CD14-positive monocyte (primary cell): Measurements from ENCODE around the gene EFHC1. TPM values are rescaled to one million over a fixed set of nuclear protein-coding genes. Genes with fewer than 3 reads are reported as not detected.
A peak's percentile ranks its signal among the peaks of the same experiment; 100 is the strongest.

ENCODE experiments used
- DNase-seq, 3 donors: peaks; one replicate each; pipeline ENCODE4 v3.0.0-alpha.2; 2011 to 2022
- H2AFZ ChIP-seq: 2 replicates; pipeline ENCODE4 v1.6.0; 2012; ENCODE audit warnings: mild to moderate bottlenecking, low read depth, low read length, inconsistent platforms; ENCODE audit not compliant: insufficient read depth, poor library complexity, severe bottlenecking
- H3K27ac ChIP-seq, 2 donors: 1 replicate in 1 of 2; 2 replicates in 1 of 2; pipeline ENCODE4 v1.5.1; 2012 to 2013; ENCODE audit warnings: low read length in 2 of 2, control low read depth in 1 of 2, inconsistent platforms in 1 of 2, low read depth in 1 of 2, mild to moderate bottlenecking in 1 of 2
- H3K27me3 ChIP-seq, 2 donors: one replicate each; pipeline versions ENCODE4 v1.6.0 to v1.6.1; 2011 to 2013; ENCODE audit warnings: low read length in 2 of 2; ENCODE audit not compliant: control insufficient read depth in 2 of 2, insufficient read depth in 2 of 2
- H3K36me3 ChIP-seq, 2 donors: replicated peaks in 1 of 2; 1 replicate in 1 of 2; 2 replicates in 1 of 2; pipeline versions ENCODE4 v1.5.1 to v1.6.1; 2012 to 2013; ENCODE audit warnings: low read length in 2 of 2, control low read depth in 1 of 2, inconsistent platforms in 1 of 2, mild to moderate bottlenecking in 1 of 2; ENCODE audit not compliant: insufficient read depth in 2 of 2, control insufficient read depth in 1 of 2
- H3K4me1 ChIP-seq, 2 donors: 1 replicate in 1 of 2; 2 replicates in 1 of 2; pipeline versions ENCODE4 v1.5.1 to v1.6.1; 2012 to 2013; ENCODE audit warnings: low read length in 2 of 2, control low read depth in 1 of 2, inconsistent platforms in 1 of 2, mild to moderate bottlenecking in 1 of 2, moderate library complexity in 1 of 2; ENCODE audit not compliant: insufficient read depth in 2 of 2, control insufficient read depth in 1 of 2
- H3K4me2 ChIP-seq: replicated peaks from 2 replicates; pipeline ENCODE3; 2012; ENCODE audit warnings: low read length, moderate library complexity, mild to moderate bottlenecking; ENCODE audit not compliant: poor library complexity, severe bottlenecking; ENCODE audit errors: extremely low read depth
- H3K4me3 ChIP-seq, 3 experiments: fragments of 200-600 bp in 1 of 3; sonication (generic) in 1 of 3; replicated peaks in 1 of 3; 1 replicate in 2 of 3; 2 replicates in 1 of 3; pipeline ENCODE4 v1.5.1; 2011 to 2013; ENCODE audit warnings: low read length in 3 of 3, mild to moderate bottlenecking in 3 of 3, control low read depth in 2 of 3, low read depth in 2 of 3, inconsistent platforms in 1 of 3, moderate library complexity in 1 of 3
- H3K79me2 ChIP-seq: 2 replicates; pipeline ENCODE4 v1.6.0; 2012; ENCODE audit warnings: mild to moderate bottlenecking, control low read depth, inconsistent platforms, low read length, moderate library complexity; ENCODE audit not compliant: insufficient read depth
- H3K9ac ChIP-seq: 2 replicates; pipeline ENCODE4 v1.6.0; 2017; ENCODE audit warnings: low read length, mild to moderate bottlenecking; ENCODE audit not compliant: insufficient read depth, poor library complexity, severe bottlenecking
- H3K9me3 ChIP-seq, 2 donors: replicated peaks in 1 of 2; 1 replicate in 1 of 2; 2 replicates in 1 of 2; pipeline versions ENCODE4 v1.5.1 to v1.6.1; 2012 to 2013; ENCODE audit warnings: low read length in 2 of 2, control low read depth in 1 of 2; ENCODE audit not compliant: control insufficient read depth in 1 of 2, insufficient read depth in 1 of 2
- H4K20me1 ChIP-seq: 2 replicates; pipeline ENCODE4 v1.6.0; 2012; ENCODE audit warnings: mild to moderate bottlenecking, low read length, control low read depth, moderate library complexity; ENCODE audit not compliant: insufficient read depth
- H3K27ac Mint-ChIP-seq, 7 donors: one replicate each; pipeline ENCODE4 v1.8.0; 2020; ENCODE audit warnings: mild to moderate bottlenecking in 7 of 7, mixed read lengths in 7 of 7, moderate library complexity in 6 of 7, inconsistent platforms in 2 of 7
- H3K27me3 Mint-ChIP-seq, 3 donors: one replicate each; pipeline ENCODE4 v1.8.0; 2021 to 2022; ENCODE audit warnings: low read depth in 3 of 3, mild to moderate bottlenecking in 3 of 3, mixed read lengths in 3 of 3, moderate library complexity in 3 of 3, inconsistent platforms in 1 of 3
- H3K36me3 Mint-ChIP-seq, 2 donors: one replicate each; pipeline ENCODE4 v1.8.0; 2020; ENCODE audit warnings: mixed read lengths in 2 of 2, inconsistent platforms in 1 of 2, mild to moderate bottlenecking in 1 of 2
- H3K4me1 Mint-ChIP-seq: one replicate; pipeline ENCODE4 v1.8.0; 2020; ENCODE audit warnings: mild to moderate bottlenecking, mixed read lengths
- H3K4me3 Mint-ChIP-seq, 2 donors: one replicate each; pipeline ENCODE4 v1.8.0; 2020; ENCODE audit warnings: mild to moderate bottlenecking in 2 of 2, mixed read lengths in 2 of 2, moderate library complexity in 1 of 2
- H3K9me3 Mint-ChIP-seq, 7 donors: one replicate each; pipeline ENCODE4 v1.8.0; 2020 to 2022; ENCODE audit warnings: mixed read lengths in 7 of 7, mild to moderate bottlenecking in 6 of 7, moderate library complexity in 6 of 7, inconsistent platforms in 2 of 7
- WGBS: methylation state at CpG from one replicate; pipeline ENCODE4 v1.1.5; 2013; ENCODE audit warnings: missing lambda C conversion rate; ENCODE audit not compliant: insufficient coverage; 5-methylcytosine and 5-hydroxymethylcytosine counted together
- intact Hi-C, 2 donors: fragments of 100-400 bp; cut with micrococcal nuclease; formaldehyde crosslinking; loops; one replicate each; pipeline versions ENCODE4 v1.15.0 to v1.15.1; 2023
- polyA plus RNA-seq, 3 donors: library from polyadenylated mRNA; depleted of rRNA in 1 of 3; unstranded in 2 of 3; stranded (reverse) in 1 of 3; fragments of 300-500 nt in 2 of 3; fragments of >200 nt in 1 of 3; fragmentation: Illumina TruSeq in 2 of 3; gene quantifications; 1 replicate in 2 of 3; 2 replicates in 1 of 3; pipeline ENCODE4 v1.2.3, GENCODE V29; 2012 to 2021
- TF ChIP-seq, protein P1 (sequence below): fragments of 200-600 bp; IDR thresholded peaks from one replicate; pipeline ENCODE4 v1.8.0; 2022; ENCODE audit warnings: antibody characterized with exemption, mild to moderate bottlenecking

EFHC1 gene
- polyA plus RNA-seq, 3 donors = 0.30 to 13.5 (median 2.3) TPM

GRCh38 chr6:52529311-52529710 lies 109.2 kb downstream of the EFHC1 start:
- H3K36me3 ChIP-seq = peaks cover 6 to 49% of the 10 kb centered on the region in 2 donors
- H3K4me1 ChIP-seq = no peaks in the 10 kb centered on the region
- Mint-ChIP-seq H3K4me3 (no peak overlapping the region), H3K27me3 (peaks cover 0 to 3% (median 0%) of the 10 kb centered on the region in 3 donors), H3K9me3 (no peaks in the 10 kb centered on the region), H3K36me3 (peaks cover 17 to 48% of the 10 kb centered on the region in 2 donors), H3K27ac (peak overlapping the region in 1 of 7 donors; percentile 4), H3K4me1 (no peaks in the 10 kb centered on the region)
- no peak overlapping the region for H3K27ac ChIP-seq
- H3K9me3 ChIP-seq = no peaks in the 10 kb centered on the region
- peaks cover 4% of the 10 kb centered on the region for H4K20me1 ChIP-seq
- H3K4me3 ChIP-seq = no peak overlapping the region
- WGBS = 100% methylated on average over 7 of the region's 8 CpGs
- TF ChIP-seq, protein P1, sequence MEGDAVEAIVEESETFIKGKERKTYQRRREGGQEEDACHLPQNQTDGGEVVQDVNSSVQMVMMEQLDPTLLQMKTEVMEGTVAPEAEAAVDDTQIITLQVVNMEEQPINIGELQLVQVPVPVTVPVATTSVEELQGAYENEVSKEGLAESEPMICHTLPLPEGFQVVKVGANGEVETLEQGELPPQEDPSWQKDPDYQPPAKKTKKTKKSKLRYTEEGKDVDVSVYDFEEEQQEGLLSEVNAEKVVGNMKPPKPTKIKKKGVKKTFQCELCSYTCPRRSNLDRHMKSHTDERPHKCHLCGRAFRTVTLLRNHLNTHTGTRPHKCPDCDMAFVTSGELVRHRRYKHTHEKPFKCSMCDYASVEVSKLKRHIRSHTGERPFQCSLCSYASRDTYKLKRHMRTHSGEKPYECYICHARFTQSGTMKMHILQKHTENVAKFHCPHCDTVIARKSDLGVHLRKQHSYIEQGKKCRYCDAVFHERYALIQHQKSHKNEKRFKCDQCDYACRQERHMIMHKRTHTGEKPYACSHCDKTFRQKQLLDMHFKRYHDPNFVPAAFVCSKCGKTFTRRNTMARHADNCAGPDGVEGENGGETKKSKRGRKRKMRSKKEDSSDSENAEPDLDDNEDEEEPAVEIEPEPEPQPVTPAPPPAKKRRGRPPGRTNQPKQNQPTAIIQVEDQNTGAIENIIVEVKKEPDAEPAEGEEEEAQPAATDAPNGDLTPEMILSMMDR = no peak
- no peaks in the 10 kb centered on the region for H3K79me2 ChIP-seq
- no peak for DNase-seq
- H3K4me2 ChIP-seq = no peak overlapping the region
- no peaks in the 10 kb centered on the region for H3K27me3 ChIP-seq
- H3K9ac ChIP-seq = no peak overlapping the region
- no peak overlapping the region for H2AFZ ChIP-seq
- intact Hi-C loops = no loop called here

- peaks cover 26 to 58% of the 10 kb centered on the region in 2 donors for H3K36me3 Mint-ChIP-seq
- Histone ChIP-seq H3K9ac (no peak overlapping the region), H3K4me3 (no peak overlapping the region), H3K4me2 (no peak overlapping the region), H3K4me1 (no peaks in the 10 kb centered on the region), H3K27ac (no peak overlapping the region), H2AFZ (no peak overlapping the region), H3K79me2 (no peaks in the 10 kb centered on the region), H3K27me3 (no peaks in the 10 kb centered on the region), H3K9me3 (no peaks in the 10 kb centered on the region), H4K20me1 (no peaks in the 10 kb centered on the region), H3K36me3 (peaks cover 14 to 60% of the 10 kb centered on the region in 2 donors)
- TF ChIP-seq, protein P1 = no peak
- no peak overlapping the region for H3K4me3 Mint-ChIP-seq
- H3K4me1 Mint-ChIP-seq = peaks cover 1% of the 10 kb centered on the region
- peaks cover 0 to 3% (median 0%) of the 10 kb centered on the region in 3 donors for H3K27me3 Mint-ChIP-seq
- H3K9me3 Mint-ChIP-seq = no peaks in the 10 kb centered on the region
- 100% methylated on average over 8 of the region's 10 CpGs for WGBS
- peak overlapping the region in 1 of 7 donors; percentile 21 for H3K27ac Mint-ChIP-seq
- DNase-seq = no peak
- intact Hi-C loops = no loop called here
These were observed 110.2 kb downstream of the EFHC1 start for GRCh38 chr6:52530351-52530750.
